ENCODE results near the gene WNT7A.

WNT7A gene

GRCh38 chr3:13844911-13845310 is 35.0 kb downstream of the WNT7A start:
- no peak for DNase-seq

- no peak for DNase-seq
Measured at GRCh38 chr3:13844286-13844685, 35.6 kb downstream of the WNT7A start.

GRCh38 chr3:13843351-13843750 is 36.5 kb downstream of the WNT7A start:
- DNase-seq: no peak

- DNase-seq: no peak
Measured at GRCh38 chr3:13842226-13842625, 37.6 kb downstream of the WNT7A start.

- DNase-seq: no peak
Measured at GRCh38 chr3:13841826-13842225, 38.0 kb downstream of the WNT7A start.

- DNase-seq: no peak
Measured at GRCh38 chr3:13841141-13841540, 38.7 kb downstream of the WNT7A start.

GRCh38 chr3:13840456-13840855 is 39.4 kb downstream of the WNT7A start:
- no peak for DNase-seq

GRCh38 chr3:13839726-13840340 is 40.0 kb downstream of the WNT7A start:
- DNase-seq: no peak

- no peak for DNase-seq
Measured at GRCh38 chr3:13839253-13839652, 40.6 kb downstream of the WNT7A start.

GRCh38 chr3:13838421-13838820 is 41.5 kb downstream of the WNT7A start:
- no peak for DNase-seq

GRCh38 chr3:13837751-13838150 is 42.1 kb downstream of the WNT7A start:
- no peak for DNase-seq

GRCh38 chr3:13836658-13837587 is 42.9 kb downstream of the WNT7A start:
- no peak for DNase-seq

GRCh38 chr3:13835246-13835645 is 44.6 kb downstream of the WNT7A start:
- no peak for DNase-seq

GRCh38 chr3:13834258-13835035 is 45.4 kb downstream of the WNT7A start:
- no peak for DNase-seq

GRCh38 chr3:13833506-13834257 is 46.2 kb downstream of the WNT7A start:
- no peak for DNase-seq

- no peak for DNase-seq
Measured at GRCh38 chr3:13832130-13832529, 47.7 kb downstream of the WNT7A start.

- no peak for DNase-seq
Measured at GRCh38 chr3:13831386-13831996, 48.4 kb downstream of the WNT7A start.

GRCh38 chr3:13829311-13829710 is 50.6 kb downstream of the WNT7A start:
- DNase-seq: no peak

GRCh38 chr3:13828501-13829265 is 51.2 kb downstream of the WNT7A start:
- DNase-seq: no peak

- no peak for DNase-seq
Measured at GRCh38 chr3:13827699-13828098, 52.2 kb downstream of the WNT7A start.

- DNase-seq: no peak
Measured at GRCh38 chr3:13827256-13827655, 52.6 kb downstream of the WNT7A start.

- no peak for DNase-seq
Measured at GRCh38 chr3:13826672-13827071, 53.2 kb downstream of the WNT7A start.
